ENCODE results near the gene KLF7.
"Not testable (repeated sequence)": the region's sequence is repeated elsewhere in the genome, so short reads cannot be mapped to it uniquely, and the experiment has no call there.

KLF7 gene

GRCh38 chr2:207049122-207049521, 116.6 kb downstream of the KLF7 start:
- DNase-seq, result no peak

- DNase-seq, result no peak
Measured at GRCh38 chr2:207048416-207048815, 117.3 kb downstream of the KLF7 start.

GRCh38 chr2:207046724-207047123, 119.0 kb downstream of the KLF7 start:
- DNase-seq, result peak; percentile 45

GRCh38 chr2:207045531-207045930, 120.2 kb downstream of the KLF7 start:
- DNase-seq, result no peak

GRCh38 chr2:207044379-207045362, 121.1 kb downstream of the KLF7 start:
- no peak for DNase-seq

- no peak for DNase-seq
Measured at GRCh38 chr2:207042841-207043240, 122.9 kb downstream of the KLF7 start.

- no peak for DNase-seq
Measured at GRCh38 chr2:207041786-207042554, 123.8 kb downstream of the KLF7 start.

- DNase-seq, result no peak
Measured at GRCh38 chr2:207041279-207041678, 124.5 kb downstream of the KLF7 start.

- DNase-seq, result no peak
Measured at GRCh38 chr2:207040696-207041095, 125.1 kb downstream of the KLF7 start.

GRCh38 chr2:207039225-207039624, 126.5 kb downstream of the KLF7 start:
- DNase-seq, result no peak

- DNase-seq, result no peak
Measured at GRCh38 chr2:207038299-207038698, 127.4 kb downstream of the KLF7 start.

- DNase-seq, result no peak
Measured at GRCh38 chr2:207037896-207038295, 127.9 kb downstream of the KLF7 start.

GRCh38 chr2:207037023-207037422, 128.7 kb downstream of the KLF7 start:
- DNase-seq, result not testable (repeated sequence)

GRCh38 chr2:207035875-207036274, 129.9 kb downstream of the KLF7 start:
- no peak for DNase-seq

- DNase-seq, result no peak
Measured at GRCh38 chr2:207032490-207032889, 133.3 kb downstream of the KLF7 start.
